HG02943 (cell line): ENCODE data around the gene PTPN1.
"Not testable (repeated sequence)": the region's sequence is repeated elsewhere in the genome, so short reads cannot be mapped to it uniquely, and the experiment has no call there.

Experiments used
- ATAC-seq: cut with Tn5 transposase; IDR thresholded peaks from one replicate; pipeline ENCODE4 v1.9.1; 2021; ENCODE audit warnings: mild to moderate bottlenecking, low read depth, moderate library complexity; ENCODE audit not compliant: unreplicated experiment

The PTPN1 gene

DNA sequence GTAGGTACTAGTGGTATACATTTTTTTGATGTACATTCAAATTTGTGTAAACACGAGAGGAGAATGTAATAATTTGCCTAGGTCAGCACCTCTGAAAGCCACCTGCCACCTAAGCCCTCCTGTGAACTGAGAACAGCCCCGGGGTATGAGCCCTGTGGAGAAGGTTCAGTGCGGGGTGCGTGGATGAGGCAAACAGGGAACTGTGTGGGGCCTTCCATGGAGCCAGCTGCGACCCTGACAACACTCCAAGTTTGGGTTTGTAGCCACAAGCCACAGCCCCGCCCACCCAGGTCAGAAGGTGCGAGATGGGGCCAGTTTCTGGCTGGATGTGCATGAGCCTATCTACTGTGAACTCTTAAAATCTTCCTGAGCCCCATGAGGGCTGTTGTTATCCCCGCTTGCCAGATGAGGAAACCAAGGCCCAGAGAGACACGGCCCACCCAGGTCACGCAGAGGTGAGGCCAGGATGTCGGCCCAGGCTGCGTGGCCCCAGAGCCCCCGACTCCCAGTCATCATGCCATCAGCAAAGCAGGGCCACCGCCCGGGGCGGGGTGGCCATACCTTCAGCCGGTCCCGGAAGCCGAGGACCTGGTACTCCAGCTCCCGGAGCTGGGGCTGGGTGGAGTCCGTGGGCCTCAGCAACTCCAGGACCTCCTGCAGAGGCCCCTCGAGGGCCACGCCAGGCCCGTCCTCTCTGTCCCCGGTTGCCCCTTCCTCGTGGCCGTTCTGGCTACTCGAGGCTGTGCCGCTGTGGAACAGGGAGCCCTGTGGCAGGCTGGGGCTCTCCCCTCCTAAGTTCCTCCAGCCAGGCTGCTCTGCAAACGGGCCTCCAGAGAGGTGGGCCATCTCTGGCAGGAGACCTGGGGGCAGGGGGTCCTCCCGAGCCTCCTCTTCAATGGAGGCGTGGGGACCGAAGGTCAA is 91.6 kb downstream of the PTPN1 start:
- no peak for ATAC-seq

DNA sequence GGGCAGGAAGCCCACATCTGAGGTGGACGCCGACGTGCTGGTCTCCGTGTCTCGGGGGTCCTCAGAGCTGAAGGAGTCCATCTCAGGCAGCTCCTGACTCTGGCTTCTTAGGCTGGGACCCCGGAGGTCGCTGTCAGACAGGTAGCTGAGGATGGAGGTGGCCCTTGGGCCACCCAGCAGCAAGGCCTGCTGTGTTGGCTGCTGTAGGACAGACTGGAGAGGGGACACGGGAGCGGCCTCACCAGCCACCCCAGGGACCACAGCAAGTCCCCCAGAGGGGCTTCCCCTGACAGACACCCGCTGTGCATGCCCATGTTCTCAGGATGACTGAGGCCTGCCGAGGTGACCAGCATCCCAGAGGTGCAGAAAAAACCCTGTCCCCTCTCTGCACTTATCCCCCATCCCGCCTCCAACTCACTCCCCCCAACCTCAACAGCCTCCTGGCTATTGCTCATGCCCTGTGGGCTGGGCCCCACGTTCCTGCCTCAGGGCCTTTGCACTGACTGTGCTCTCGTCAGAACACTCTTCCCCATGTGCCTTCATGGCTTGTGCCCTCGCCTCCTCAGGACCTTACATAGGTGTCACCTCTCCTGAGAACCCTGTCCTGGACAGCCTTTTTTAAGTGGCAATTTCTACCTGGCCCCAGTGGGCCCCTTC is 92.4 kb downstream of the PTPN1 start:
- no peak for ATAC-seq

DNA sequence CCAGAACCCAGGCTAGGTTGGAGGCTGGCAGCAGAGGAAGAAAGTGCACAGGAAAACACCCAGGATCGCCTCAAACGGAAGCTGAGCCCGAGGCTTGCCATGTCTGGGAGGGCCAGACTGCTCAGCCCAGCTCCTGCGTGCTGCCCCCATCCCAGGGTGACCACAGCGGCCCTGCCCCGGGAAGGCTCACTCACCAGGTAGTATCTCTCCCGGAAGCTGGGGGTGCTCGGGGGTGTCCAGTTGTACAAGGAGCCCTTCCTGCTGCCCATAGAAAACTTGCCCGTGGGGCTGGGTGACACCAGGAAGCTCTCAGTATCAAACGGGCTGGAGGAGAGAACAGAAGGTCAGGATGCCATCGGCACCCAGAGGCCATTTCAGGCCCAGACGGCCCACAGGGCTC is 94.3 kb downstream of the PTPN1 start:
- ATAC-seq: no peak

DNA sequence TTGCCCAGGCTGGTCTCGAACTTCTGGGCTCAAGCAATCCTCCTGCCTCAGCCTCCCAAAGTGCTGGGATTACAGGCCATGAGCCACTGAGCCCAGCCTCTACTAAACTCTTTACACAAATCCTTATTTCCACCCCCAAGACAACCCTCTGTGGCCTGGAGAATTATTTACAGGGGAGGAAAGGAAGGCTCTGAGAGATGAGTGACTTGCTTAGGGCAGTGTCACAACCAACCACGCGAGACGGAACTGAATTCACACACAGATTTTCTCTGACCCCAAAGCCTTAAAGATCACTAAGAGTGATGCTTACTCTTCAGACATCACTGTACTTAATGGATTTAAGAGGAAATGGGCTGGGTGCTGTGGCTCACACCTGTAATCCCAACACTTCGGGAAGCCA is 95.0 kb downstream of the PTPN1 start:
- ATAC-seq: no peak

DNA sequence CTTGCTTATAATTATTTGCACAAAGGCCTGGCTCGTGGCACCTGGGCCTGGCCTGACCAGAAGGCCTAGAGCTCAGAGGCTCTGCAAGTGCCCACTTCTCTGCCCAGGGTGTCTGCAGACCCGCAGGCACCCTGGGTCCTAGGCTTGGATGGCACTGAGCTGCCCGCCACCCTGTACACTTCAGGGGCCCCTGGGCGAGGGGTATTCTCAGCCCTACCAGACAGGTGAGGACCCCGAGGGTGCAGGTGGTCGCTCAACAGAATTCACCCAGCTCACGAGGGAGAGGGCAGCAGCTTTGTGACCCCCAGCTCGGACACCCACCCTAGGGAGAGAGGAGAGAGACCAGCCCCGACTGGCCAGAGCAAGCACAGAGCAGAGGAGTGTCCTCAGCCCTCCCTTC is 97.3 kb downstream of the PTPN1 start:
- ATAC-seq: no peak

DNA sequence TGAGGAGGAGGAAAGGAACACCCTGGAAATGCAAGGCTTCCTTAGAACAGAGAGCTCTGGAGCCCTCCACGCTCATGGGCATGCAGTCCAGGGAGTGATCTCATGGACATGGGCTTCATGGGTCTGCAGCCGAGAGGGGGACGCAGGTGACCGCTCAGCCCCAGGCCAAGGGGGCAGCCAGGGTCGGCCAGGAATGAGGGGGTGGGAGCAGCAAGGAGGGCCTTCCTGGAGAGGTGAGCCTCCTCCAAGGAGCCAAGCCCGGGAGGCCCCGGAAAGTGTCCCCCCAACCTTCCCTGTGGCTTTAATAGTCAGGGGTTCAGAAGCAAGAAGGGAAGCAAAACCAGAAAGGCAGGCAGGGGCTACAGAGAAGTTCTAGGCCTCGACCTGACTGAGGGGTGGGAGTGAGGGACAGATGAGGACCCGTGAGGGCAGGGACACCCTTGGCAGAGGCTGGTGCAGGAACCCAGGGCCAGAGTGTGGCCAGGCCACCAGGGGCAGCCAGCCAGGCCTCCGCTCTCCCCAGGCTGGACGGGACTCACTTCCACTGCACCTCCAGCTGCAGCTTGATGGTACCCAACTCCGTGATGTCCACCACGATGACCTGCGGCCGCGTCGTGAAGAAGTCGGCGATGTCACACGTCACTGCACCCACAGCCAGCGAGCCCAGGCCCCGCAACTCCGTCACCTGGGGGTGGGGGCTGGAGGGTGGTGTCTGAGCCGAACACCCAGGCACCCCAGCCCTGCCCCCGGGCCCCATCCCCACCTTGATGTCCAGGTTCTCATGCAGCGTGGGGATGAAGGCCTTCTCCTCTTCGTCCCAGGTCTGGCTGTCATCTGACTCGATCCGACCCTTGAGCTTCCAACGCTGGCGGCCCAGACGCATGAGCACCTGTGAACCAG is 97.9 kb downstream of the PTPN1 start:
- no peak for ATAC-seq

DNA sequence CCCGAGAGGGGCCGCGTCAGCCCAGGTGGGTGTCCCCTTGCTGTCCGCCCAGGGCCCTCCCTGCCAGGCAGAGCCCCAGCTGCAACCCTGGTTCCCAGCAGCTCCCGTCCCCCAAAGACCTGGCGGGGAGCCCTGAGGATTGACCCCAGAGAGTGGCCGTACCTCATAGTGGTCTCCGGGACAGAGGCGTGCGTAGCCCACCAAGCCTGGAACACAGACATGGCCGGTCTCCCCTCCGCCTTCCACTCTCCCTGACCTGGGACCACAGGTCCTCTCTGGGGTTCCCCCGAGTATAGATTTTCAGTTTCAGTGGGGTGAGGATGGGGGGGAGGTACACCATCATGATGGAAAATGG is 98.5 kb downstream of the PTPN1 start:
- ATAC-seq: no peak

DNA sequence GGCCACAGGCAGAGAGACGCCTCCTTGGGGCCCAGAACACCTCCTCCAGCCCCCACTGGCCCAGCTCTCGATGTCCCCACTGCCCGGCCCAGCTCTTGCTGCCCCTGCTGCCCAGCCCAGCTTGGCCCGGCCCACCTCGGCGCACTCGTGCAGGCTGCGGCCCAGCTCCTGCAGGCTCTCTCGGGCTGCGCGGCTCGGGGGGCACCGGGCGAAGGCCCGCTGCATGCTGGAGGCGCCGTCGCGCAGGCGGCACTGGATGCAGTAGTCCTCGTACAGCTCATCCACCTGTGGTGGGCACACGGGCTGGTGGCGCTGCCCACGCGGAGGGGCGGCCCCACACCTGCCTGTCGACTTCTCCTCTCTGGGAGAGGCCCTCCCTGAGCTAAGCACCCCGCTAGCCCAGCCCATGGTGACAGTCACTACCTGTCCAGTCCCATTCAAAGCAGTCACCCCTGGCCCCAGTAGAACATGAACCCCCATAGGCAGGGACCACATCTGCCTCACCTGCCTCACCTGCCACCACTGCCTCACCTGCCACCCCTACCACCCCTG is 99.3 kb downstream of the PTPN1 start:
- no peak for ATAC-seq

DNA sequence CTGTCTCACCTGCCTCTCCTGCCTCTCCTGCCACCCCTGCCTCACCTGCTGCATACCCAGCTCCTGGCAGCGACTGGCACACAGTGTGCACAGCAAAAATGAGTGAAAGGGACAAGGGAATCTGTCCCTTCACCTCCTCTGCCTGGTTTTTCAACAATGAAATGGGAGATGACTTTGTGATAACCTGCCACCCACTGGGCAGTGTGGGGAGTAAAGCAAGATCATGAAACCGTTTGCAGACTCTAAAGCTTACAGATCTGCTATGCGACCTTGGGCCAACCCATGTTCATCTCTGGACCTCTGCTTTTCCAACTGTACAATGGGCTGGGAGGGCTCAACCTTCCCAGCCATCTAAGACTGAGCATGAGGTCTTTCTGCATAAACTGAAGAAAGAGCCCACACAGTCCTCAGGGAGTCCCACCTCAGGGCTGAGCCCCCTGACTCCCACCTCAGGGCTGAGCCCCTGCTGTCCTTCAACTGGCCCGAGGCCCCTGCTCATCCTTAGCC is 100.1 kb downstream of the PTPN1 start:
- ATAC-seq: no peak

DNA sequence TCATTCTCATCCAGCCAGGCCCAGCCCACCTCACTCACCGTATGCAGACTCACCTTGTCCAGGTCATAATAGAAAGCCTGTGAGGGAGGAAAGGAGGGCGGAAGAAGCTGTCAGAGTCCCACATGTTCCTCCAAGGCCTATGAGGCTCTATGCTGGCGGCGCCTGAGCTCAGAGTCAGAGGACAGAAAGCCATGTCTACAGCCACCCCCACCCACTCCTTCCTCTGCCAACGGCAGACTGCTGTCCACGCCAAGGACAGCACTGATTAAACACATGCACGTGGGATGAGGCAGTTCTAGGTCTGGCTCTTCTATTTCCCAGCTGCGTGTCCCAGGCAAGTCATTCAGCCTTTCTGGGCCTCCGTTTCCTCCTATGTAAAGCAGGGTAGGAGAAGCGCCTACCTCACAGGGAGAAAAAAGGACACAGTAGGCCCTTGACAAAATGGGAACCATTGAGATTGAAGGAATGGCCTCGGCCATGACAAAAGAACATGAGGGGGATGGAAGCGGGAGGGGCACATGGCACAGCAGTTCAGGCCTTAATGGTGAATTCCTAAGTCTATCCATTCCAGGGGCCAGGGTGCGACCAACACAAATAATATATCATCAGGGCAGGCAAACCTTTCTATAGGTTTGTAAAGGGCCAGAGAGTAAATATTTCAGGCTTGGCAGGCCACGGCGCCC is 101.1 kb downstream of the PTPN1 start:
- no peak for ATAC-seq

DNA sequence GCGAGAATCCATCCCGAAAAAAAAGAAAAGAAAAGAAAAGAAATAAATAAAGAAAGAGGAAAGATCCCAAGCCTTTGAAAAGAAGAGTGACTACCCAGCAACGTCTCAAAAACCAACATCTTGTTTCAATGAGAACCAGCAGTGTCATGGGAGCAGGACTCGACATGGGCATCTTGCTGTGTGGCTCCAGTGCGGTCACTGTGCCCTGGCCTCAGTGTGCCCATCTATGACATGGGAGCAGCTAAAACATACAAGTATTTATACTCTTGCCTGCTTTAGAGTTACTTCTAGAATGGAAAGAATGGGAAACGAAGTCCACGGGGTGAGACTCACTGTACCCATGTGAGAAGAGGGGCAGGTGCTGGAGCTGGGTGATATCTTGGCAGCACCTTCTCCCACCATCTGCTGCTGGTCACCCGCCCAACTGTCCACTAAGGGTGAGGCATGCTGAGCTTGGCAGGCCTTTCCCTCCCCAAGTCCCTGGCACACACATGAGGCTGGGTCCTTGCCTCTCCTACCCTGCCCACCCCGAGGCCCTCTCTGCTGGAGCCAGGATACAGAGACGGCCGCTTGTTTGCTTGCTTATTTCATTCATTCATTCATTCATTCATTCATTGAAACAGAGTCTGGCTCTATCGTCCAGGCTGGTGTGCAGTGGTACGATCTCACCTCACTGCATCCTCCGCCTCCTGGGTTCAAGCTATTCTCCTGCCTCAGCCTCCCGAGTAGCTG is 103.4 kb downstream of the PTPN1 start:
- ATAC-seq: no peak

DNA sequence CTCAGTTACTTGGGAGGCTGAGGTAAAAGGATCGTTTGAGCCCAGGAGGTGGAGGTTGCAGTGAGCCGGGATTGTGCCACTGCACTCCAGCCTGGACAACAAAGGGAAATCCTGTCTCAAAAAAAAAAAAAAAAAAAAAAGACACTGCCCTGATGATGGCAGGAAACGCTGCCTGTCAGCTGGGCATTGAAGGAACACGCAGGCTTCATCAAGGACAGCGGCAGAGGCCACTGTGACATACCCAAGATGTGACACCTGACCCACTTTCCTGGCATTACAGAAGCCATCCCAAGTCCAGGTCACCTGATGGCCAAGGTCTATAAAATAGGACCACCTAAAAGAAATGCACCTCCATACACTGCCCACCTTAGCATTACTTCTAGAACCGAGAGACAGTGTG is 105.2 kb downstream of the PTPN1 start:
- no peak for ATAC-seq

DNA sequence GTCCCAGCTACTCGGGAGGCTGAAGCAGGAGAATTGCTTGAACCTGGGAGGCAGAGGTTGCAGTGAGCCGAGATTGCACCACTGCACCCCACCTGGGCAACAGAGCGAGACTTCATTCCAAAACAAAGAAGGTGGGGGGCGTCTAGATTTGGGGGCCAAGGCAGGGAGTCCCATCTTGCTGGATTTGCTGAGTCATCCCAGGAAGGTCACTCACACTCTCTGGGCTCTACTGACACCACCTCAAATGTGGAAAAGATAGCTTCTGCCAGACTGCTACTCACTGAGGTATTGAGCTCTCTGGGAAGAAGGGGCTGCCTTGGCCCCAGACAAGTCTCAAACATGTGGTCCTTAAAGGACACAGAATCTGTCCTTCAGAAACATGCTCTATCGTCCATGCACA is 106.8 kb downstream of the PTPN1 start:
- ATAC-seq: no peak

DNA sequence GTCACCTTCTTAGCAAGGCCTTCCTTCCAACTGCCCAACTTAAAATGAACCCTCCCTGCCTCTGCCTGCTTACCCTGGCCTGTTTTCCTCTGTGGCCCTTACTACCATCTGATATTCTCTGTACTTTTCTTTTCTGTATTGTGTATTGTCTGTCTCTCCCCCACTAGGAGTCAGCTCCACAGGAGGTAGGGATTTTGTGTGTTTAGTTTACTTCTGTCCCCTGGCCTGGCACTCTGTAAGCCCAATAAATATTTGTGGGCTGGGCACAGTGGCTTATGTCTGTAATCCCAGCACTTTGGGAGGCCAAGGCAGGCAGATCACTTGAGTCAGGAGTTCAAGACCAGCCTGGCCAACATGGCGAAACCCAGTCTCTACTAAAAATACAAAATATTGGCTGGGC is 108.4 kb downstream of the PTPN1 start:
- ATAC-seq: no peak

DNA sequence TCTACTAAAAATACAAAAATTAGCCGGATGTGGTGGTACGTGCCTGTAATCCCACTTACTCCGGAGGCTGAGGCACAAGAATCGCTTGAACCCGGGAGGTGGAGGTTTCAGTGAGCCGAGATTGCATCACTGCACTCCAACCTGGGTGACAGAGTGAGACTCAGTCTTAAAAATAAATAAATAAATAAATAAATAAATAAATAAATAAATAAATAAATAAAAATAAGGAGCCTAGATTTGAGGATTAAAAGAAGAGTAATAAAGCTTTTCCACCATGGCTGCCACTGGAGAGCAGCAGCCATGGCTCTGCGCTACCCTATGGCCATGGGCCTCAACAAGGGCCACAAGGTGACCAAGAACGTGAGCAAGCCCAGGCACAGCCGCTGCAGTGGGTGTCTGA is 110.3 kb downstream of the PTPN1 start:
- not testable (repeated sequence) for ATAC-seq

DNA sequence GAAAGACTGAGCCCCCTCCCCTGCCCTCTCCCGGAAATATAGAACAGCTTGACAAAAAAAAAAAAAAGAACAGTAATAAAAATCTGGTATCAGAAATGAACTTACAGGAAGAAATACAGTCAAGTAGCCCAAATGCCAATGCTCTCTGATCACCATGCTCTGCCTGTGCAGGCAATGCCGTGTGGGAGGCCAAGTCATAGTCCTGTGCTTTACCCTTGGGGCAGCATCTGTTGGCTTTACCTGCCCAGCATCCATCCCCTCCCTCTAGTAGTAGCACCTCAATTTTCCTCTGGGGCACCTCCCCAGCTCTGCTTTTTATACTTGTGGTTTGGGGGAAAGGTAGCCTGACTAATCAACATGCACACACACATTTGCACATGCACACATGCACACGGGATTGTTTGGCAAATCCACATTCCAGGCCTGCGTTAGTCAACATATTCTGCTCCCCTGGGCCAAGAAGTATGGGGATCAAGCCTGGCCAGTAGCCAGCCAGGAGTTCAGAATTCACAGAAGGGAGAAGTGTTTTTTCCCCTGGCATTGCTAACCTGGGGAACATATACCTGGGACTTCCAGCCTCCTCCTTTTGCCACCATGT is 111.0 kb downstream of the PTPN1 start:
- no peak for ATAC-seq

DNA sequence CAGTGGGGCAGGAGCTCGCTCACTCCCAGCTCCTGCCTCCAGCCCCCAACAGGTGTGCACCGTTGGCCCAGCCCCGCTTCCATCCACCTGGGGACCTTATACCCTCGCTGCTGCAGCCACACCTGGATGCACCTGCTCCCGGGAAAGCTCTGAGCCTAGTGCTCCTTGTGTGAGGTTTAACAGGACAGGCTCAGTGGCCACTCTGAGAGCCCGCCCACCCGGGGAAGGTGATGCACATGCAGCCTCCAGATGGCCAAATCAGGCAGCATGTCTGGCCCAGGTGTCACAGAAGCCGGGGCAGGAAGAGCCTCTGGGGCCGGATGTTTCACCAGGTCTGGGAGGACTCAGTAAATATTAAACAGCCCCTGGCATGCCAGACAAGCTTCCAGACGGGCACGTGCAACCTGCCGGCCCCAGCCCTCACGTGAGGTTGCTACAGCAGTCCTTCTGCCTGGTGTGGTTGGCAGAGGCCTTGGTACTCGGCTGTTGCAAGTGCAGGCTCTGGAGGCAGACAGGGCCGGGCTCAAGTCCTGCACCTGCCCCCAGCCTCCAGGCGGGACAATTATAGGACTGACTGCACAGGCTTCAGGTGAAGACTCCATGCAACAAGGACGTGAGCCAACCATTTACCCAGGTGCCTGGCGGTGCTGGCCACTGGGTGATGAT is 114.3 kb downstream of the PTPN1 start:
- ATAC-seq: no peak

DNA sequence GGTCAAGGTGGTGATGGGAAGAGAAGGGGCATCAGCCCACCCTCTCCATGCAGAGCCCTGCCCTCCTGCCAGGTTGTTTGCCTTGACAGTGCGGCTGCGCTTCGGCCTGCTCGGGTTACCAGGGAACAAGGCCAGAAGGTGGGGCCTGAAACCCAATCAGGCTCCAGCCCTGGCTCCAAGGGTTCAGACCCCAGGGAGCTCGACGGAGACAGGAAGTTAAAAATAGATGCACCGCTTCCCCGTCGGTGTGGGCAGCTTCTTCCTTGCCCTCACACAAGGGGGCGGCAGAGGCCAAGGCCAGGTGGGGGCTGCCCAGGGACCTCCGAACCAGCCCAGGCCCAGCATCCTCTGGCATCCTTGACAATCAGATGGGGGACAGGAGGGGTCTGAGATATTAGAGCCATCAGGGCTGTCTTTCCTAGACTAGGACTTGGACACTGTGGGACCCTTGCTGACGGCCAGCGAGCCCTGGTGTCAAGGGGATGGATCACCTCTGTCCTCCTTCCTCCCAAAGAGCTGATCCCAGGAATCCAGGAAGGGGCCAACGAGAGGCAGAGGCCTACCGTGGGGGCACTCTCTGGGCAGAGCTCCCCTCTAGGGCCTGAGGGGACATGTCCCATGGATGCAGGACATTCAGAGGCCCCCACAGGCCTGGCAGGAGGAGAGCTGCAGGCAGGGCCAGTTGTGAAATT is 115.9 kb downstream of the PTPN1 start:
- no peak for ATAC-seq
